A549 (cell line): ENCODE measurements around the gene GUF1. TPM values are rescaled to one million over a fixed set of nuclear protein-coding genes. Genes with fewer than 3 reads are reported as not detected.

Experiments
- ATAC-seq, 2 experiments: fragments of 200-7000 bp in 1 of 2; fragments of >200 bp in 1 of 2; cut with Nextera tagmentation in 1 of 2; cut with Tn5 transposase in 1 of 2; 3 replicates each; pipeline versions ENCODE4 v1.8.0 to v1.9.1; 2018 to 2020; ENCODE audit warnings: mild to moderate bottlenecking in 1 of 2, moderate library complexity in 1 of 2
- CTCF ChIA-PET: fragments of 300-600 bp; sonication (Branson Sonifier 250); formaldehyde crosslinking; extraction: SDS; loops from one replicate; lab custom pipeline; 2021; ENCODE audit warnings: antibody characterized with exemption, inconsistent platforms; lab: Yijun Ruan, JAX
- POLR2A ChIA-PET: fragments of 350-600 bp; formaldehyde crosslinking; extraction: SDS; loops from one replicate; lab custom pipeline; 2021; ENCODE audit warnings: antibody characterized with exemption, inconsistent platforms; lab: Yijun Ruan, JAX
- DNase-seq, 2 experiments: peaks; one replicate each; pipeline versions ENCODE4 v3.0.0 to v3.0.0-alpha.2; 2011 to 2016; ENCODE audit warnings: low read depth in 1 of 2, low spot score in 1 of 2
- FAIRE-seq: peaks from 2 replicates; lab custom pipeline; 2011; peaks lifted over from hg19 to GRCh38; lab: Jason Lieb, UNC
- H3K27ac ChIP-seq, 2 experiments: fragments of >200 bp; sonication (Bioruptor Twin); formaldehyde crosslinking; 3 replicates each; pipeline ENCODE4 v1.5.1; 2016 to 2017
- H3K4me1 ChIP-seq: fragments of >200 bp; sonication (Bioruptor Twin); formaldehyde crosslinking; 3 replicates; pipeline ENCODE4 v1.6.1; 2016
- H3K4me2 ChIP-seq: fragments of >200 bp; sonication (Bioruptor Twin); formaldehyde crosslinking; 3 replicates; pipeline ENCODE4 v1.6.1; 2016
- H3K4me3 ChIP-seq: fragments of >200 bp; sonication (Bioruptor Twin); formaldehyde crosslinking; 3 replicates; pipeline ENCODE4 v1.5.1; 2016
- H3K9me3 ChIP-seq: fragments of >200 bp; sonication (Bioruptor Twin); formaldehyde crosslinking; 3 replicates; pipeline ENCODE4 v1.6.1; 2016
- ATOH8 ChIP-seq: fragments of 250-450 bp; sonication (Bioruptor Pico); IDR thresholded peaks from 2 replicates; pipeline ENCODE4 v1.5.0; 2020; ENCODE audit warnings: low read depth, mild to moderate bottlenecking, moderate library complexity
- BCL3 ChIP-seq: fragments of >200 bp; sonication (Bioruptor Twin); formaldehyde crosslinking; IDR thresholded peaks from 3 replicates; pipeline ENCODE4 v1.6.1; 2016
- BHLHE40 ChIP-seq: IDR thresholded peaks from 2 replicates; pipeline ENCODE4 v1.6.1; 2012; ENCODE audit warnings: low read depth, low read length, inconsistent platforms
- CEBPB ChIP-seq, 2 experiments: fragments of >200 bp in 1 of 2; sonication (Bioruptor Twin) in 1 of 2; formaldehyde crosslinking in 1 of 2; IDR thresholded peaks; 2 replicates each; pipeline ENCODE4 v1.6.1; 2012 to 2016
- CHD2 ChIP-seq: fragments of 150-350 bp; IDR thresholded peaks from 2 replicates; pipeline ENCODE4 v1.6.1; 2014; ENCODE audit warnings: low read length; ENCODE audit not compliant: partially characterized antibody
- EHF ChIP-seq: fragments of 250-450 bp; sonication (Bioruptor Pico); IDR thresholded peaks from 2 replicates; pipeline ENCODE4 v1.5.0; 2020; ENCODE audit warnings: mild to moderate bottlenecking
- EP300 ChIP-seq, 2 experiments: fragments of >200 bp; sonication (Bioruptor Twin); formaldehyde crosslinking; IDR thresholded peaks; 2 replicates in 1 of 2; 3 replicates in 1 of 2; pipeline ENCODE4 v1.6.1; 2016 to 2017
- ESRRA ChIP-seq: fragments of 150-350 bp; IDR thresholded peaks from 2 replicates; pipeline ENCODE4 v1.6.1; 2014; ENCODE audit warnings: mild to moderate bottlenecking, low read length, borderline replicate concordance
- FOSL2 ChIP-seq, 2 experiments: fragments of 450-650 bp in 1 of 2; fragments of >200 bp in 1 of 2; sonication (Bioruptor Twin) in 1 of 2; formaldehyde crosslinking; IDR thresholded peaks; 2 replicates each; pipeline versions ENCODE4 v1.5.0 to v1.6.1; 2016 to 2020; ENCODE audit warnings: mild to moderate bottlenecking in 1 of 2, moderate library complexity in 1 of 2
- HES2 ChIP-seq: fragments of >200 bp; sonication (Bioruptor Twin); formaldehyde crosslinking; IDR thresholded peaks from 2 replicates; pipeline ENCODE4 v1.6.1; 2016
- HEYL ChIP-seq: fragments of 250-450 bp; sonication (Bioruptor Pico); IDR thresholded peaks from 2 replicates; pipeline ENCODE4 v1.8.0; 2021; ENCODE audit warnings: mild to moderate bottlenecking, moderate library complexity
- JUN ChIP-seq, 2 experiments: fragments of >200 bp; sonication (Bioruptor Twin); formaldehyde crosslinking; IDR thresholded peaks; 2 replicates in 1 of 2; 3 replicates in 1 of 2; pipeline ENCODE4 v1.6.1; 2016 to 2017
- KDM5A ChIP-seq: fragments of 200-600 bp; sonication (generic); IDR thresholded peaks from 2 replicates; pipeline ENCODE4 v1.6.1; 2016; ENCODE audit warnings: antibody characterized with exemption, mild to moderate bottlenecking
- MAFK ChIP-seq: fragments of 450-650 bp; IDR thresholded peaks from 2 replicates; pipeline ENCODE4 v1.6.1; 2014; ENCODE audit not compliant: partially characterized antibody
- MAX ChIP-seq: IDR thresholded peaks from 2 replicates; pipeline ENCODE4 v1.6.1; 2012
- MYC ChIP-seq: IDR thresholded peaks from 2 replicates; pipeline ENCODE4 v1.6.1; 2012; ENCODE audit warnings: mild to moderate bottlenecking, inconsistent platforms, low read length, improper control_type of control experiment, borderline replicate concordance
- NFE2L2 ChIP-seq: fragments of 150-350 bp; conservative IDR thresholded peaks from 2 replicates; pipeline ENCODE4 v1.6.1; 2014; ENCODE audit warnings: low read length
- NPAS2 ChIP-seq: fragments of 250-450 bp; sonication (Bioruptor Pico); IDR thresholded peaks from 2 replicates; pipeline ENCODE4 v1.8.0; 2022; ENCODE audit warnings: mild to moderate bottlenecking, moderate library complexity, borderline replicate concordance
- PBX3 ChIP-seq: IDR thresholded peaks from 2 replicates; pipeline ENCODE4 v1.6.1; 2012
- POLR2A ChIP-seq: IDR thresholded peaks from 2 replicates; pipeline ENCODE4 v1.6.1; 2012; ENCODE audit warnings: mild to moderate bottlenecking, low read length
- POLR2AphosphoS2 ChIP-seq: conservative IDR thresholded peaks from 2 replicates; pipeline ENCODE4 v1.6.1; 2012; ENCODE audit warnings: low read length, improper control_type of control experiment, inconsistent platforms
- RARB ChIP-seq: fragments of 250-450 bp; sonication (Bioruptor Pico); IDR thresholded peaks from 2 replicates; pipeline ENCODE4 v1.8.0; 2021; ENCODE audit warnings: mild to moderate bottlenecking, moderate library complexity
- RCOR1 ChIP-seq: fragments of 150-350 bp; IDR thresholded peaks from 2 replicates; pipeline ENCODE4 v1.6.1; 2014; ENCODE audit warnings: antibody characterized with exemption, low read length, low read depth
- REST ChIP-seq: fragments of 200-600 bp; sonication (generic); IDR thresholded peaks from 2 replicates; pipeline ENCODE4 v1.6.1; 2016; ENCODE audit warnings: antibody characterized with exemption, mild to moderate bottlenecking, moderate library complexity
- RNF2 ChIP-seq: fragments of 200-600 bp; sonication (generic); IDR thresholded peaks from 2 replicates; pipeline ENCODE4 v1.6.1; 2016; ENCODE audit warnings: low read depth, mild to moderate bottlenecking, antibody characterized with exemption, moderate library complexity, borderline replicate concordance
- SMC3 ChIP-seq: fragments of >200 bp; sonication (Bioruptor Twin); formaldehyde crosslinking; IDR thresholded peaks from 3 replicates; pipeline ENCODE4 v1.6.1; 2018; ENCODE audit warnings: inconsistent platforms
- USF2 ChIP-seq: fragments of 450-650 bp; IDR thresholded peaks from 2 replicates; pipeline ENCODE4 v1.6.1; 2014; ENCODE audit warnings: antibody characterized with exemption
- ZC3H11A ChIP-seq: fragments of 450-650 bp; IDR thresholded peaks from 2 replicates; pipeline ENCODE4 v1.6.1; 2014; ENCODE audit warnings: antibody characterized with exemption, mild to moderate bottlenecking
- whole genome bisulfite sequencing: methylation state at CpG from one replicate; pipeline ENCODE4 v1.1.6; 2017; ENCODE audit errors: missing lambda C conversion rate; 5-methylcytosine and 5-hydroxymethylcytosine counted together
- polyA plus RNA-seq, 4 experiments: library from polyadenylated mRNA; depleted of rRNA in 3 of 4; stranded (reverse); fragments of >200 nt; fragmentation: RNase III in 1 of 4; extraction: RNeasy Plus Mini Kit Qiagen cat#74134 plus additional on column Dnase treatment in 1 of 4; gene quantifications; 2 replicates in 3 of 4; 3 replicates in 1 of 4; pipeline ENCODE4 v1.2.3, GENCODE V29; 2011 to 2017

The GUF1 gene
- polyA plus RNA-seq, 2 of the 4 experiments (the other 2 are of a cell fraction) = 9.9 to 23.5 TPM

GRCh38 chr4:44652002-44652401, 26.2 kb upstream of the GUF1 start:
- FAIRE-seq = no peak
- no peak for ATAC-seq
- WGBS = 0% methylated on average over 1 of the region's 1 CpG

GRCh38 chr4:44660396-44660795, 17.8 kb upstream of the GUF1 start:
- ATAC-seq = no peak
- Histone ChIP-seq H3K27ac (no peak overlapping the region), H3K4me3 (no peak overlapping the region), H3K9me3 (no peaks in the 10 kb centered on the region), H3K4me2 (no peak overlapping the region), H3K4me1 (no peaks in the 10 kb centered on the region)
- FAIRE-seq = no peak
- ChIA-PET POLR2A (no interaction called here), CTCF (no interaction called here)
- no peak for TF ChIP-seq BCL3
- TF ChIP-seq CEBPB (IDR thresholded peaks at IDR 0.05) = no peak
- TF ChIP-seq REST = no peak
- no peak for TF ChIP-seq HES2
- no peak for TF ChIP-seq FOSL2 (IDR thresholded peaks at IDR 0.05)
- no peak for TF ChIP-seq FOSL2 (CRISPR knock-in tag; IDR thresholded peaks at IDR 0.05)
- TF ChIP-seq KDM5A = no peak
- TF ChIP-seq RARB = no peak
- TF ChIP-seq ATOH8 (CRISPR knock-in tag) = no peak
- TF ChIP-seq BHLHE40 = no peak
- TF ChIP-seq RNF2 = no peak
- no peak for TF ChIP-seq POLR2A
- no peak for TF ChIP-seq RCOR1
- no peak for TF ChIP-seq PBX3
- no peak for TF ChIP-seq USF2
- DNase-seq = no peak
- WGBS = 7% methylated on average over 3 of the region's 3 CpGs

More at GRCh38 chr4:44652002-44652401, 26.2 kb upstream of the GUF1 start:
- ChIA-PET POLR2A (no interaction called here), CTCF (no interaction called here)
- Histone ChIP-seq H3K9me3 (no peaks in the 10 kb centered on the region), H3K4me2 (no peak overlapping the region), H3K27ac (no peak overlapping the region), H3K4me1 (no peaks in the 10 kb centered on the region), H3K4me3 (no peak overlapping the region)
- TF ChIP-seq EHF (CRISPR knock-in tag) (no peak), NPAS2 (CRISPR knock-in tag) (no peak), PBX3 (no peak), JUN (IDR thresholded peaks at IDR 0.05) (no peak), SMC3 (no peak), MAFK (no peak), RARB (no peak), EP300 (IDR thresholded peaks at IDR 0.05) (no peak), MAX (no peak), BCL3 (no peak), HEYL (CRISPR knock-in tag) (no peak), POLR2AphosphoS2 (no peak), CHD2 (no peak), NFE2L2 (no peak), ESRRA (no peak), ZC3H11A (no peak), MYC (no peak)
- DNase-seq = no peak
